TTC549 (cell line): ENCODE results near the gene ASCC1.
"Not testable (repeated sequence)": the region's sequence is repeated elsewhere in the genome, so short reads cannot be mapped to it uniquely, and the experiment has no call there.

Experiments
- FAIRE-seq: peaks from 2 replicates; lab custom pipeline; 2012; peaks lifted over from hg19 to GRCh38; lab: Jason Lieb, UNC

The ASCC1 gene

GRCh38 chr10:72219235-72219814 lies 3.2 kb upstream of the ASCC1 start:
- FAIRE-seq = no peak

GRCh38 chr10:72218726-72219125 lies 2.6 kb upstream of the ASCC1 start:
- no peak for FAIRE-seq

- FAIRE-seq = no peak
Observed at GRCh38 chr10:72218325-72218724, 2.2 kb upstream of the ASCC1 start.

DNA sequence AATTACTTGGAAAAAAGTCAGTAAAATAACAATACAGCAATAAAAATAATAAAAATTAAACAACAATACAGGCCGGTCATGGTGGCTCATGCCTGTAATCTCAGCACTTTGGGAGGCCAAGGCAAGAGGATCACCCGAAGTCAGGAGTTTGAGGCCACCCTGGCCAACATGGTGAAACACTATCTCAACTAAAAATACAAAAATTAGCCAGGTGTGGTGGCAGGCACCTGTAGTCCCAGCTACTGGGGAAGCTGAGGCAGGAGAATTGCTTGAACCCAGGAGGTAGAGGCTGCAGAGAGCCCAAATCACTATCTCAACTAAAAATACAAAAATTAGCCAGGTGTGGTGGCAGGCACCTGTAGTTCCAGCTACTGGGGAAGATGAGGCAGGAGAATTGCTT lies 4.2 kb downstream of the ASCC1 start:
- FAIRE-seq = not testable (repeated sequence)

GRCh38 chr10:72211381-72211780 lies 4.7 kb downstream of the ASCC1 start:
- FAIRE-seq = not testable (repeated sequence)

- not testable (repeated sequence) for FAIRE-seq
Observed at GRCh38 chr10:72208526-72208925, 7.5 kb downstream of the ASCC1 start.

DNA sequence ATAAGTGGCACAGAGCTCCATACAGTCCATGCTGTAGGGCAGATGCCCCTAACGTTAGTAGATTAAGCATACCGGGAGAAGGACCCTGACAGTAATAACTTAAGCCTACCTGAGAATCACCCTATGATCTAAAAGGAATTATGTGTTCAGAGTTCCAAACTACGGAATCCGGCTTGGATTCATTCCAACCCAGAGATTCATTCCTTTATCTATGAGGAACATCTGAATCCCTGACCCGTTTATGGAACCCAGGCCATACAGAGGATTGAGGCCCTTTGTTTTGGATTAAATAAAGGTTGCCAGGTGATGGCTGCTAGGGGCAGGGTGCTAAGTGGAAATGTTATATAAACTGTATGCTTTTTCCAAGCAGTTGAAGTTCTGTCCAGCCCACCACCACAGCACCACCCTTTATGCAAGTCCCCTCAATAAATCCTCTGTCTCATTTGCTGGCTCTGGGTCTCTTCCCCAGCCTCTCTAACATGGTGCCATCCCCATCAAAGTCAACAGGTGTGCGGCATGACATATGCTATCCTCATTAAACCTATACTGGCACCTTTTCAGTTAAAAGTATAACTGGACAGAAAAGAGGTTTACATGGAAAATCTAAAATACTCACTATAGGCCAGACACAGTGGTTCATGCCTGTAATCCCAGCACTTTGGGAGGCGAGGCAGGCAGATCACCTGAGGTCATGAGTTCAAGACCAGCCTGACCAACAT lies 9.4 kb downstream of the ASCC1 start:
- FAIRE-seq = no peak

DNA sequence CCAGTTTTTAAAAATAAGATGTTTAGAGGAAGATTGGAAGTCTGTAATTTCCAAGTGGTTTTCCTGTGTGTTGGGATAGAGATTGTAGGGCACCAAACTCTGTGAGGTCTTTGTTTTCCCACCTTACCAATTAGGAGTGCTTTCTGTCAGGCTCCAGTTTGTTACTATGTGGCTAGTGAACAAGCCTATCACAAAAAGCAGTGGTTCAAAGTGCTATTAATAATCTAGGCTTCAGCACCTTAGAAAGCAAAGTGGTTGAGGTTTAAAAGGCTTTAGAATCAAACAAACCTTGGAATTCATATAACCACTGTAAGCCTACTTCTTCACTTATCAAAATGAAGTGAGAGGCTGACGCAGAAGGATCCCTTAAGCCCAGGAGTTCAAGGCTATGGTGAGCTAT lies 11.4 kb downstream of the ASCC1 start:
- no peak for FAIRE-seq

DNA sequence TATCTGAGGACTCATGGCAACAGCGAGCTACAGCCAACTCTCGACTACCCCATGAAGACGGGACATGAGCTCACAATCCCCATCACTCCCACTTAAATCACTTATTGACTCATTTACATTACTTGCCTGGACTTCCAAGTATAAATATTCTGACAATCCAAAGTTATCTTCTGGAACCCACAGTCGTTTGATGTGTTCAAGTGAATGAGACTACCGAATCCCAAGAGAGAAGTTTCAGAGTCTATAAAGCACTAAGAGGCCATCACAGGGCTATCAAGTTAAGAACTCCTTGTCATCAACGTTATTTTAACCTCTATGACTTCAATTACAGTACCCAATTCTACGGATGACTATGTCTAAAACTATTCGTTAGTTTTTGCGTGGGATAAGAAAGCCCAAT lies 11.8 kb downstream of the ASCC1 start:
- FAIRE-seq = no peak

GRCh38 chr10:72201293-72201692 lies 14.8 kb downstream of the ASCC1 start:
- no peak for FAIRE-seq

- FAIRE-seq = no peak
Observed at GRCh38 chr10:72200883-72201282, 15.2 kb downstream of the ASCC1 start.

DNA sequence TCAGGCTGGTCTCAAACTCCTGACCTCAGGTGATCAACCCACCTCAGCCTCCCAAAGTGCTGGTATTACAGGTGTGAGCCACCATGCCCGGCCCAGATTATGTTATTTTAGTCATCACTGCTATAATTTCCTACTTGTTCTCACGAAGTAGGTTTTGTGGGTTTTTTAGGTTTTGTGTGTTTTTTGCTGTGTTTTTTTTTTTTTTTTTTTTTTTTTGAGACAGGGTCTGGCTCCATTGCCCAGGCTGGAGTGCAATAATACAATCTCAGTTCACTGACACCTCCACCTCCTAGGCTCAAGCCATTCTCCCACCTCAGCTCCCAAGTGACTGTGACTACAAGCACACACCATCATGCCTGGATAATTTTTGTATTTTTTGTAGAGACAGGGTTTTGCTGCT lies 21.1 kb downstream of the ASCC1 start:
- no peak for FAIRE-seq

DNA sequence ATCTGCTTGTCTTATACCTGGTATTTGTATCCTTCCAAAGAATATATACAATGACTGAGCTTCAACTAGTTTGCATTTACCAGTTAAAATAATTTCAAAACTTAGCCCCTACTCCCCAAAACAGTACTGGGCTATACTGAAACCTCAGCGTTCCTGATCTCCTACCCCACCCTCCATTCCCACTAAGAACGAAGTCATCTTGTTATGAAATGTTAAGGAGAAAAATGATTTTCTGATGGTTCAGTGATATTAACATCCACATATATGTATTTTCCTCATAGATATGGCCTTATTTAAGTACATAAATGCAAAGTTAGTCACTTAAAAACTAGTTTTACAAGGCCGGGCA lies 29.1 kb downstream of the ASCC1 start:
- FAIRE-seq = no peak

DNA sequence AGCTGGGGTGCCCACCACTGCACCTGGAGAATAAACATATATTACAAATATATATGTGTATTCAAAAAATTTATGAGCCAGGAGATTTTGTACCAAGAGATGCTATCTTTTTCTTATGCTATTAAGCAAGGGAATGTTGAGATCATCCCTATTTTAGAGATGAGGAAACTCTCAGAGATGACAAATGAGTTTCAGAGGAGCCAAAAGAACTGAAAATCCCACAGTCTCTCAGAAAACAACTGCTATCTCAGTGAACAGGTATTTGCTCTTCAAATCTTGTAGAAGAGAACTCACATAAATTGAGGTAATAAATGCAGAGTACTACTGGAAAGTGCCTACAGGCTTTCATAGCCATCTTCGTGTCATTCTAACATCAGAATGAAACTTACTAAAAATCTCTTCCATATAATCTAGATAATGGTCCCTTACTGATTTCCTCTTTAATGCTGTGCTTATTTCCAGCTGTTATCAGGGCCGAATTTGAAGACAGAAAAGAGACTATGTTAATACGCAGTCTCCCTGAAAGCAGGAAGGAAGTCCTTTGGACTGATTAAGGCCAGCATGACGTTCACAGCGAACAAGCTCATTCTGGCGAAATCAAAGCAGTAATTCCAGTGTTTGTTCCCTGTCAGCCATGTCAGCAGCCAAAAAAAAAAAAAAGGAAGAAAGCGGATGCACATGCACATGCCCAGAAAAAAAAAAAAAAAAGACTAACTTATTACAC lies 29.7 kb downstream of the ASCC1 start:
- no peak for FAIRE-seq

DNA sequence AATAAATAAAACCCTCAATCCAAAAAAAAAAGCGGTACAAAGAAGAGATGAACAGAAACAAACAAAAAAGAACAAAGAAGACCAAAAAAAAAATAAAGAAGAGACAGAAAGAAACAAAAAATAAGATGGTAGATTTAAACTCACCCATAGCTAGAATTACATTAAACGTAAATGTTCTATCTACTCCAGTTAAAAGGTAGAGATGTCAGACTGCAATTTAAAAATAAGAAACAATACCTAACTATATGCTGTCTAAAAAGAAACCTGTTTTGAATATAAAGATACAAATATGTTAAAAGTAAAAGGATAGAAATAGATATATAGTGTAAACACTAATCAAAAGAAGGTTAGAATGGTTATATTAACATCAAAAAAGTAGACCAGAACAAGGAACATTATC lies 31.9 kb downstream of the ASCC1 start:
- peak; percentile 29 for FAIRE-seq

- FAIRE-seq = no peak
Observed at GRCh38 chr10:72177454-72177853, 38.6 kb downstream of the ASCC1 start.

- no peak for FAIRE-seq
Observed at GRCh38 chr10:72176701-72177100, 39.4 kb downstream of the ASCC1 start.

GRCh38 chr10:72175149-72175548 lies 40.9 kb downstream of the ASCC1 start:
- no peak for FAIRE-seq

DNA sequence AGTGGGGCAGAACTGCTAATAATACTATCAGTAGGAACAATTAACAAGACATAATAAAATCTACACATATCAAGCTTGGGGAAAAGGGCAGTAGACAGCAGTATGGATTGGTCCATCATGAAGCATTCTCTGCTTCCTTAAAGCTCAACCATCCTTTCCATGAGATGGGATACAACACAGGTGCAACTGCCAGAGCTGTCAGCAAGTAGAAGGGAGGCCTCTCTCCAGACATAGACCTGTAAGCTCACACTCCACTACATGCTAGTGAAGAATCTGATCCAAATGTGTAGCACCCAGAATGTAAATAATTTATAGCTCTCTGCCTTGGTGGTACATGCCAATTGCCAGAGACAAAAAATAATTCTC lies 41.8 kb downstream of the ASCC1 start:
- FAIRE-seq = no peak

GRCh38 chr10:72173619-72174296 lies 42.3 kb downstream of the ASCC1 start:
- peak; percentile 96 for FAIRE-seq

- no peak for FAIRE-seq
Observed at GRCh38 chr10:72173262-72173618, 42.8 kb downstream of the ASCC1 start.

- peak; percentile 81 for FAIRE-seq
Observed at GRCh38 chr10:72171175-72171630, 44.9 kb downstream of the ASCC1 start.

DNA sequence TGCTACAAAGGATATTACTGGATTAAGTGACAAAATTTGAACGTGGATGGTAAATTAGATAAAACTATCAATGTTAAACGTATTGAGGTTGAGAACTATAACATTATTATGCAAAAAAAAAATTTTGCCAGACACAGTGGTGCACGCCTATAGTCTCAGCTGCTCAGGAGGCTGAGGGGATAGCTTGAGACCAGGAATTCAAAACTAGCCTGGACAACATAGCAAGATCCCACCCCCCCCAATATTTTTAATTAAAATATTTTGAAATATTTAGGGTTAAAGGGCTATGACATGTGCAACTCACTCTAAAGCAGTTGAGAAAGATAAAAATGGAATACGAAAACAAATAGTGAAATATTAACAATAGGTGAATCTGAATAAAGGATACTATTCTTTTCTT lies 45.3 kb downstream of the ASCC1 start:
- no peak for FAIRE-seq
